Activated T-cell treated with anti-CD3 and anti-CD28 coated beads for 4 hours (primary cell): ENCODE data around the gene DHX35.

ENCODE experiments used
- DNase-seq: peaks from one replicate; pipeline ENCODE4 v3.0.0-alpha.2; 2020

DHX35 gene, protein sequence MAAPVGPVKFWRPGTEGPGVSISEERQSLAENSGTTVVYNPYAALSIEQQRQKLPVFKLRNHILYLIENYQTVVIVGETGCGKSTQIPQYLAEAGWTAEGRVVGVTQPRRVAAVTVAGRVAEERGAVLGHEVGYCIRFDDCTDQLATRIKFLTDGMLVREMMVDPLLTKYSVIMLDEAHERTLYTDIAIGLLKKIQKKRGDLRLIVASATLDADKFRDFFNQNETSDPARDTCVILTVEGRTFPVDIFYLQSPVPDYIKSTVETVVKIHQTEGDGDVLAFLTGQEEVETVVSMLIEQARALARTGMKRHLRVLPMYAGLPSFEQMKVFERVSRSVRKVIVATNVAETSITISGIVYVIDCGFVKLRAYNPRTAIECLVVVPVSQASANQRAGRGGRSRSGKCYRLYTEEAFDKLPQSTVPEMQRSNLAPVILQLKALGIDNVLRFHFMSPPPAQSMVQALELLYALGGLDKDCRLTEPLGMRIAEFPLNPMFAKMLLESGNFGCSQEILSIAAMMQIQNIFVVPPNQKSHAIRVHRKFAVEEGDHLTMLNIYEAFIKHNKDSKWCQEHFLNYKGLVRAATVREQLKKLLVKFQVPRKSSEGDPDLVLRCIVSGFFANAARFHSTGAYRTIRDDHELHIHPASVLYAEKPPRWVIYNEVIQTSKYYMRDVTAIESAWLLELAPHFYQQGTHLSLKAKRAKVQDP

DNA sequence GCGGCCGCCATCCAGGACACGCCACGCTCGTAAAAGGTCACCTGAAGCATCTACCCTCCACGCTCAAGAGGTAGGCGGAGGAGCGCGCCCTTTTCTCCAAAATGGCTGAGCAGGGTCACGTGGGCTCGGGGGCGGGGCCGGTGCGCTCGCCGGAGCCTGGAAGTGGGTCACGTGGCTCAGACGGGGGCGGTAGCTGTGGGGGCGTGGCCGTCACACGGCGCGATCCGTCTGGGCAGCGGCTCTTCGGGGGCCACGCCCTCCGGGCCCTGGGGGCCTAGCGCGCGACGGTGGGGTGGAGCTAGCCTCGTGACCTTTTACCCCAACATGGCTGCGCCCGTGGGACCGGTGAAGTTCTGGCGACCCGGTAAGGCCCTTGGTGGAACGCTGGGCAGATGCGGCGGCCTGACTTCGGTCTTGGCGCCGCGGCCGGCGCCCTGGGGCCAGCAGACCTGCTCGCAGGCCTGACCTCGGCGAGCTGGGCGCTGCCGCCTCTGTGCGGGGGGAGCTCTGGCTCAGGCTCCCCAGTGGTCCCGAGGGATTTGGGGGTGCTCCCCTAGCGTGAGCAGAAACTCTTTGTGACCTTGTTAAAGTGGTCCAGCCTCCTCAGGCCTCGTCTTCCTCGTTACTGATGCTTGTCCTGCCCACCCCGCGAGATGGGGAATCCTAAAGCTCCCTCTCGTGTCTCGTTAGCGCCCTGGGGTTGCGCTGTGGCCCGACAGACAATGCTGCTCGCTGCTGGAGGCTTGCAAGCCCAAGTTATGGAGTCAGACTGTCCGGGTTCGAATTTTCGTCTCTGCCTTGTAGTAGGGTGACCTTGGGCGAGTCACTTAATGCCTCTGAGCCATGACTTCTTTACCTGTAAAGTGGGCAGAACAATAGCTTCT is at the start of gene DHX35:
Gene DHX35, plus strand, starts transcription at position 301 of the 884 bp plus-strand sequence. Its CDS starts 24 bp downstream, at position 325.
- peak; percentile 98 for DNase-seq

GRCh38 chr20:38915355-38915754 is 46.8 kb upstream of the DHX35 start:
- no peak for DNase-seq

DNA sequence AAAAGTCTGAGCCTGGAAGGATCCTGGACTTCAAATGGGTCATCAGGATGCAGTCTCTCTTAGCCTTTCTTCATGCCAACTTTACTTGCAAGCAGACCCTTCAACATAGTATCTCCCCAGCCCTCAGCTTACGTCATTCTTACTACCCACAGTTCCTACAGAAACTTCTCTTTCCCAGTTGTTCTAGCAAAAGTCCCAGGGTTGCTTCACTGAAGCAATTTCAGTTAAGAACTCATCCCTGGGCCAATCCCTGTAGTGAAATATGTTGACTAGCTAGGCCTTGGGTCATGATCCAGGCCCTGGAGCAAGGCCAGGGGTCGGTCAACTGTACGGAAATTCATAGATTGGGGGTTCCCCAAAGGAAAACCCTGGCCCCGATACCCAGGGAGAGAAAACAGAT is 44.5 kb upstream of the DHX35 start:
- no peak for DNase-seq

GRCh38 chr20:38918172-38918571 is 44.0 kb upstream of the DHX35 start:
- no peak for DNase-seq

- DNase-seq, result no peak
These were observed 42.5 kb upstream of the DHX35 start for GRCh38 chr20:38919683-38920082.

- DNase-seq, result no peak
These were observed 41.7 kb upstream of the DHX35 start for GRCh38 chr20:38920411-38920810.

DNA sequence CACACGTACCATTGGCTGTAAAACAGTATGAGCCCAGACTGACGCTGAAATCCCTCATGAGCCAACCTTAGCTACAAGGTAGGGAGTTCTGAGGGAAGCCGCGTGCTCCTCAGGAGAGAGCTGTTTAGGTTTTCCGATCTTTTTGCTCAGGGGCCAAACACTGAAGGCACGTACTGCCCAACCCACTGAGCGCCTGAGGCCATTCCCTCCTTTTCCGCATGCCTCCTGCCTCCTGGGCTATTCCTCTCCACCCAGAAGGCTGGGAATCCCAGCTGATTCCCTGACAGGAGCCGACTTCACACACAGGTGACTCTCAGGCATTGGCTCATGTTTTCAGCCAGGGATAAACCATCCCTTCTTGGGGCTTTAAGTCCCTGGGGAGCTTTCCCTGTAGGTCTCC is 41.3 kb upstream of the DHX35 start:
- DNase-seq, result no peak

DNA sequence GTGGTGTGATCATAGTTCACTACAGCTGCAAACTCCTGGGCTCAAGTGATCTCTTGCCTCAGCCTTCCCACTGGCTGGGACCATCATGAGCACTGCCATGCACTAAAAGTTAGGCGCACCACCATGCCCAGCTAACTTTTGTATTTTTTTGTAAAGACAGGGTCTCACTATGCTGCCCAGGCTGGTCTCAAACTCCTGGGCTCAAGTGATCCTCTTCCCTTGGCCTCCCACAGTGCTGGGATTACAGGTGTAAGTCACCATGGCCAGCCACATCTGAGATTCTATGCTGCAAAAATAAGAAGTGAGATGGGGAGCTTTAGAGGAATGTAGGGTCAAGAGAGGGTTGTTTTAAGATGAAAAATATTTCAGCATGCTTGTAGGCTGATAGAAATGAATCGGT is 37.4 kb upstream of the DHX35 start:
- DNase-seq, result no peak

DNA sequence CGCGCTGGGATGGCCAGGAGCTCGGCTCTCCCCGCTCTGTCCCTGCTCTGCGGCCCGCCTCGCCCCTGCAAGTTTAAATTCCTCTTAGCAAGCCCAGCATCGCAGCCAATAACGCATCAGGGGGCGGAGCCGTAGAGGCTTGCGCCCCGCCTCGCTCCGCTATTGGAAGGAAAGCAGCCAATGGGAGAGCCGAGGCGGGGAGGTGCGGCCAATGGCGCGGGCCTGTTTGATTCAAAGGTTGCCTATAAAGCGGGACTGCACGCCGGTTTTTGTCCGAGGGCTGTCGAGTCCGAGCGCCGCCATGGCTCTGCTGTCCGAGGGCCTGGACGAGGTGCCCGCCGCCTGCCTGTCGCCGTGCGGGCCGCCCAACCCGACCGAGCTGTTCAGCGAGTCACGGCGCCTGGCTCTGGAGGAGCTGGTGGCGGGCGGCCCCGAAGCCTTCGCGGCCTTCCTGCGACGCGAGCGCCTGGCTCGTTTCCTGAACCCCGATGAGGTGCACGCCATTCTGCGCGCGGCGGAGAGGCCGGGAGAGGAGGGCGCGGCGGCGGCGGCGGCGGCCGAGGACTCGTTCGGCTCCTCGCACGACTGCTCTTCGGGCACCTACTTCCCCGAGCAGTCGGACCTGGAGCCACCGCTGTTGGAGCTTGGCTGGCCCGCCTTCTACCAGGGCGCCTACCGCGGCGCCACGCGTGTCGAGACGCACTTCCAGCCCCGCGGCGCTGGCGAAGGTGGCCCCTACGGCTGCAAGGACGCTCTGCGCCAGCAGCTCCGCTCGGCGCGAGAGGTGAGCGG is 35.8 kb upstream of the DHX35 start, which contains the start of gene FAM83D:
Gene FAM83D, plus strand, starts transcription at position 276 of the 792 bp plus-strand sequence. Its CDS starts 26 bp downstream, at position 302.
- peak; percentile 86 for DNase-seq

GRCh38 chr20:38926934-38927616 is 35.1 kb upstream of the DHX35 start:
- DNase-seq, result no peak

DNA sequence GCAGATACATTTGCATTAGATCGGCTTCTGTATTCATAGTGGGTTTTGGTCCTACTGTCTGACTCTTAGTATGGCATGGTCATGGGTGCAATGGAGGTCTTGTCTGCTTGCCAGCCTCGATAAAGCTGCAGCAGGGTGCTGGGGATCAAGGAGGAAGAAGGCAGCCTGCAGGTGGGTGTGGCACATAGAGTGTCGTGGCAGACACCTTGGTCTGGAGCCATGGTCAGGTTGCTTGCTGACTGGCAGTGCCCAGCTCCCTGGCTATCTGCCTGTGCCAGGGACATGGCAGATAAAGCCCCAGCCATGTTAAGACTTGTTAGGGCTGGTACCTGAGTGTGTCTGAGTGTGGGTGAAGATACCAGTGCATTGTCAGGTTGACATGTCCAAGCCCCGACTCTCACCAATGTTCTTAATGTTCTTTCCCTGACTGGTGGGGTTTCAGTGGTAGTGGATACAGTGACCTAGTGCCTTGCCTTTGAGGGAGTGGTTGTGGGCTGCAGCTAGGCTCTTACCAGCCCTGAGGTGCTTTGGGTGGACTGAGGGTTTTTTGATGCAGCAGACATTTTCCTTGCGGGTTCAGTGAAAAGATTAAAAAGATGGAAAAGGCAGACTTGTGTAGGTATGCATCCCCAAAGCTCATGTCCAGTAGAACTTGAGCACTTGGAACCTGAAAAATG is 34.1 kb upstream of the DHX35 start:
- DNase-seq, result no peak

- no peak for DNase-seq
These were observed 31.9 kb upstream of the DHX35 start for GRCh38 chr20:38930242-38930569.

GRCh38 chr20:38931984-38932383 is 30.2 kb upstream of the DHX35 start:
- DNase-seq, result no peak

DNA sequence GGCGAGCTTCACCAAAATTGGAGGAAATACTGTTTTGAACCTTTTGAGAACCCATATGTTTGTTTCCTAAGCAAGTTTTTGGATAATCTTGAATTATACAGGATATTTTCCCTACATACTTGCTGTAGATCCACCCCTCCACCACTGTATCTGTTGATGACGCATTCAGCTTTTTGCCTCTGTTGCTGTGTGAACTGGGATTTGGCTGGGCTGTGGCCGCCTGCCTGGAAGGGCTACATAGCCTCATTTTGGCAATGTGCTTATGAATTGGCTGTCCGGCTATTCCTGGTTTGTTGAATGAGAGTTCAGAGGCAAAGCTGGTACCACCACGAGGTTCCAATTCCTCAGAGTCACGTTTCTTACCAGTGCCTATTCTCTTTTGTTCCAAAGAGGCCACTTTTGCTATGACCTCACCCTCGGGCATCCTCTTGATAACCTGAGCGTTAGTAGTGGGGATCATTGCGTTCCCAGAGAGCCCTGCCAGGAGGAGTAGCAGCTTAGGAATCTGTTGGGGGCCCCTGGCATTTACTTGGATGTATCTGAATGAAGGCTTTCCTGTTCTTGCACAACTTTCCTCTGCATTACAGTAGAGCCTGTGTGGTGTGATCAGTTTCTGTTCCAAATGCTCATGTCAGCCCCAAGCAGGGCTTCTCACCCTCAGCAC is 29.6 kb upstream of the DHX35 start:
- DNase-seq, result no peak

DNA sequence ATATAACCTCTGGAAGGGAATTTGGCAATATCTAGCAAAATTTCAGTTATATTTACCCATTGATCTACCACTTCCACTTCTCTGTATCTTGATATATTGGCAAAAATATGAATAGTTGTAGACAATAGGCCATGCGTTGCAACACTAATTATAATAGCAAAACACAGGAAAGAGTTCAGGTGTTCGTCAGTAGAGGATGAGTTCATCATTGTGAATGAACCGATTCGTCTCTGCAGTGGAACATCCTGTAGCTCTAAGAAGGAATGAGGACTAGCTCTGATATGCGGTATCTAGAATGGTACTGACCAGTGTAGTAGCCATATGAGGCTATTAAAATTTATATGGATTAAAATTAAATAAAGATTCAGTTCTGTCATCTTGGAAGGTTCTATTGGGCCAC is 27.6 kb upstream of the DHX35 start:
- DNase-seq, result no peak

- DNase-seq, result no peak
These were observed 26.9 kb upstream of the DHX35 start for GRCh38 chr20:38935285-38935684.

- DNase-seq, result no peak
These were observed 26.2 kb upstream of the DHX35 start for GRCh38 chr20:38935967-38936407.

- DNase-seq, result no peak
These were observed 25.1 kb upstream of the DHX35 start for GRCh38 chr20:38937000-38937399.

GRCh38 chr20:38937978-38938473 is 24.1 kb upstream of the DHX35 start:
- DNase-seq, result no peak

DNA sequence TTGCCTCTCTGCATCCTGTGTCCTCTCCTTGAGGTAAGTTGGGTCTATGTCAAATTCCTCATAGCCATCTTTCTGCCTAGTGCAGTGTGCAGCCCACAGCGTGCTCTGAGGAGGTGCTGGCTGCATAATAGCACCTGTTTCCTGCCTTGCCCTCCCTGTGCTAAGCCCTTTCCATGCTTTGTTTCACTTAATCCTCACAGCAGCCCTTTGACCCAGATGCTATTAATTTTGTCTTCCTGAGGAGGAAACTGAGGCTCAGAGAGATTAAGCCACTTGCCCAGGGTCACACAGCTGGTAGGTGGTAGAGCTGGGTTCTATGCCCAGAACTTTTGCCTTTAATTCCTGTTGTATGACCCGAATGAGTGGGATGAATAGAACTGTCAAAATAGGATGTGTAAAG is 22.5 kb upstream of the DHX35 start:
- no peak for DNase-seq
